Glomerular endothelial cell (primary cell): Measurements from ENCODE around the gene OR4D2. TPM values are rescaled to one million over a fixed set of nuclear protein-coding genes. Genes with fewer than 3 reads are reported as not detected.

ENCODE experiments used
- DNase-seq: peaks from one replicate; pipeline ENCODE4 v3.0.0-alpha.2; 2011; ENCODE audit warnings: low read depth, low spot score; ENCODE audit errors: extremely low read depth
- total RNA-seq: library from RNA; depleted of rRNA; stranded (reverse); fragments of >200 nt; gene quantifications from 2 replicates; pipeline ENCODE4 v1.2.3, GENCODE V29; 2015

Gene OR4D2
- total RNA-seq, 1 donor from 2014 or later = not detected

GRCh38 chr17:58205936-58206335, 39.2 kb downstream of the OR4D2 start:
- no peak for DNase-seq

- DNase-seq = no peak
Measured at GRCh38 chr17:58207451-58207850, 40.7 kb downstream of the OR4D2 start.

GRCh38 chr17:58208344-58208743, 41.6 kb downstream of the OR4D2 start:
- no peak for DNase-seq

- DNase-seq = no peak
Measured at GRCh38 chr17:58210922-58211321, 44.1 kb downstream of the OR4D2 start.

GRCh38 chr17:58215685-58216084, 48.9 kb downstream of the OR4D2 start:
- no peak for DNase-seq

GRCh38 chr17:58217766-58218165, 51.0 kb downstream of the OR4D2 start:
- no peak for DNase-seq

GRCh38 chr17:58219007-58219788, 52.4 kb downstream of the OR4D2 start, which contains the start of gene MKS1:
TSS of gene MKS1 (minus strand) at chr17:58219255. CDS start at chr17:58219230, 25 bp downstream.
- peak; percentile 44 for DNase-seq

- DNase-seq = no peak
Measured at GRCh38 chr17:58219789-58220183, 53.0 kb downstream of the OR4D2 start.

Other genes with a start within 250 kb of the OR4D2 start
- 19.8 and 27.3 TPM in 2 replicates for gene CUEDC1, start 211.6 kb upstream of the OR4D2 start, total RNA-seq
- 39.2 and 56.5 TPM in 2 replicates for gene VEZF1, start 178.7 kb upstream of the OR4D2 start, total RNA-seq
- gene SRSF1, start 159.7 kb upstream of the OR4D2 start, total RNA-seq = 150 and 159 TPM in 2 replicates
- 10.8 and 11.8 TPM in 2 replicates for gene DYNLL2, start 83.6 kb upstream of the OR4D2 start, total RNA-seq
- not detected in 2 replicates for gene OR4D1, start 18.6 kb upstream of the OR4D2 start, total RNA-seq
- gene EPX, start 25.7 kb downstream of the OR4D2 start, total RNA-seq = not detected in 2 replicates
- 4.7 and 13.8 TPM in 2 replicates for gene MKS1, start 52.3 kb downstream of the OR4D2 start, total RNA-seq
- gene LPO, start 71.6 kb downstream of the OR4D2 start, total RNA-seq = not detected in 2 replicates
- gene MPO, start 114.0 kb downstream of the OR4D2 start, total RNA-seq = 0.12 and 0.24 TPM in 2 replicates
- 0.05 and 0.06 TPM in 2 replicates for gene TSPOAP1, start 161.8 kb downstream of the OR4D2 start, total RNA-seq
- 45.0 and 45.8 TPM in 2 replicates for gene SUPT4H1, start 185.2 kb downstream of the OR4D2 start, total RNA-seq